HepG2 (cell line): ENCODE data around the gene STX1B. TPM values are rescaled to one million over a fixed set of nuclear protein-coding genes. Genes with fewer than 3 reads are reported as not detected.

Source experiments
- DPF2 ChIP-seq: sonication (generic); formaldehyde crosslinking; IDR thresholded peaks from 2 replicates; pipeline ENCODE4 v1.4.0; 2020; ENCODE audit warnings: mild to moderate bottlenecking, low read depth, missing genetic modification reagents, borderline replicate concordance
- FOXO4 ChIP-seq: sonication (generic); formaldehyde crosslinking; conservative IDR thresholded peaks from 2 replicates; pipeline ENCODE4 v1.8.1; 2023; ENCODE audit warnings: missing genetic modification reagents
- NFKB2 ChIP-seq: sonication (generic); formaldehyde crosslinking; IDR thresholded peaks from 2 replicates; pipeline ENCODE4 v1.4.0; 2020; ENCODE audit warnings: missing genetic modification reagents, borderline replicate concordance
- REL ChIP-seq: sonication (generic); formaldehyde crosslinking; conservative IDR thresholded peaks from 2 replicates; pipeline ENCODE4 v1.8.0; 2022; ENCODE audit warnings: mild to moderate bottlenecking, missing genetic modification reagents, moderate library complexity
- REST ChIP-seq, 2 experiments: IDR thresholded peaks; 2 replicates each; pipeline ENCODE4 v1.6.1; 2011 to 2012; ENCODE audit warnings: low read length in 2 of 2, borderline replicate concordance in 1 of 2, low read depth in 1 of 2, mild to moderate bottlenecking in 1 of 2, moderate library complexity in 1 of 2
- STAT6 ChIP-seq: sonication (generic); formaldehyde crosslinking; IDR thresholded peaks from 2 replicates; pipeline ENCODE4 v1.4.0; 2020; ENCODE audit warnings: missing genetic modification reagents, mild to moderate bottlenecking, borderline replicate concordance
- TEAD2 ChIP-seq: sonication (generic); formaldehyde crosslinking; IDR thresholded peaks from 2 replicates; pipeline ENCODE4 v1.9.0; 2021; ENCODE audit warnings: missing genetic modification reagents
- YEATS2 ChIP-seq: sonication (generic); formaldehyde crosslinking; IDR thresholded peaks from 2 replicates; pipeline ENCODE4 v1.4.0; 2020; ENCODE audit warnings: missing genetic modification reagents, borderline replicate concordance
- ZMAT5 ChIP-seq: sonication (generic); formaldehyde crosslinking; IDR thresholded peaks from 2 replicates; pipeline ENCODE4 v1.5.0; 2020; ENCODE audit warnings: mild to moderate bottlenecking, low read depth, missing genetic modification reagents, borderline replicate concordance
- ZNF616 ChIP-seq: sonication (generic); formaldehyde crosslinking; IDR thresholded peaks from 2 replicates; pipeline ENCODE4 v1.5.0; 2020; ENCODE audit warnings: low read depth, mild to moderate bottlenecking, missing genetic modification reagents
- polyA plus RNA-seq, 8 experiments: library from polyadenylated mRNA; depleted of rRNA in 3 of 8; stranded (reverse) in 7 of 8; unstranded in 1 of 8; fragments of >200 nt; fragmentation: Illumina TruSeq in 4 of 8; extraction: Trizol in 4 of 8; gene quantifications; 2 replicates each; pipeline versions ENCODE4 v1.2.1 to v1.2.3, GENCODE V29; 2011 to 2016; ENCODE audit warnings: low read depth in 4 of 8, missing spikeins in 1 of 8, mixed read lengths in 1 of 8; ENCODE audit not compliant: insufficient read depth in 1 of 8
- total RNA-seq, 5 experiments: library from RNA; depleted of rRNA; stranded (reverse); fragments of >200 nt; fragmentation: Illumina TruSeq; extraction: Trizol; gene quantifications; 2 replicates each; pipeline ENCODE4 v1.2.3, GENCODE V29; 2016; ENCODE audit warnings: low read depth in 1 of 5
- TF ChIP-seq, protein P1 (sequence below): sonication (generic); formaldehyde crosslinking; IDR thresholded peaks from 2 replicates; pipeline ENCODE4 v1.4.0; 2020; ENCODE audit warnings: missing genetic modification reagents
- TF ChIP-seq, protein P2 (sequence below): sonication (generic); formaldehyde crosslinking; IDR thresholded peaks from 2 replicates; pipeline ENCODE4 v1.4.0; 2020; ENCODE audit warnings: low read depth, mild to moderate bottlenecking, missing genetic modification reagents
- TF ChIP-seq, protein P3 (sequence below), 2 experiments: sonication (generic) in 1 of 2; formaldehyde crosslinking in 1 of 2; IDR thresholded peaks; 2 replicates each; pipeline versions ENCODE4 v1.4.0 to v1.6.1; 2018 to 2020; ENCODE audit warnings: missing genetic modification reagents in 2 of 2, borderline replicate concordance in 1 of 2, low read depth in 1 of 2, mild to moderate bottlenecking in 1 of 2, missing biosample characterization in 1 of 2

Gene STX1B
- total and polyA plus RNA-seq, 2 of the 13 experiments (the other 11 are each of a cell fraction or from before 2014, with no cell fraction given), result 2.1 to 3.0 TPM

DNA sequence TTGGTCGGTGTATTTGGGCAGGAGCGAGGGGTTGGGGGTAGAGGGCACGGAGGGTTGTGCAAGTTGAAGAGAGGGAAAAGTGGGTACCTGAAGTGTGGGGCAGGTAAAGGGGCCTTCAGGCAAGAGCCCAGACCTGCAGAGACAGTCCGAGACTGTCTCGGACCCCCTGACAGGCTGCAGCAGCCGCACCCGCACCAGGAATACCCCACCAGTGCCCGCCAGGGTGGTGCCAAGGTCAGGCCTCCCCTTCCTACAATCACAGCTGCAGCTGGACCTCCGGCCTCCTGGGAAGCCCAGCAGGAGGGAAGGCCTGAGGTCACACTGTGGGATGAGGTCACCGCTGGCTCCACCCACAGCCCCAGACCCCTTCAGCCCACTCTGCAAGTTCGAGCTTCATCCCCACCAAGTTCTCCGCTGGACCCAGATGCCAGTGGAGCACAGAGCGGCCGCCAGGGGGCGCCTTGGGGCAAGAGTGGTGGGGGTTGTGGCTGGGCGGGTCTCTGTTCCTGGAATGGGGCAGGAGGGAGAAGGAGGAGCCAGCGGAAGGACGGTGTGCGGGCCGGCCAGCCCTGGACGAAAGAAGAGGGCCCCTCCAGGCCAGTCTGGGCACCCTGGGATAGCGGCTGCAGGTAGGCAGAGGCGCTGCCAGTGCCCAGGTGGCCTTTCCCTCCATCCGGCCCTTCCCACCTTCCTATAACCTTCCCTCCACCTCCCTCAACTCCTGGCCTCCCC is 25.6 kb downstream of the STX1B start, which contains the start of gene HSD3B7 (continued):
- TF ChIP-seq STAT6 (CRISPR knock-in tag), result 0 out of 2 replicates have a peak, but pooled peaks have one; percentile 63
- TF ChIP-seq FOXO4, result no peak
- no peak for TF ChIP-seq TEAD2 (CRISPR knock-in tag)
- TF ChIP-seq ZNF616, result no peak
- peak; percentile 74 for TF ChIP-seq YEATS2 (CRISPR knock-in tag)
- TF ChIP-seq, protein P1, sequence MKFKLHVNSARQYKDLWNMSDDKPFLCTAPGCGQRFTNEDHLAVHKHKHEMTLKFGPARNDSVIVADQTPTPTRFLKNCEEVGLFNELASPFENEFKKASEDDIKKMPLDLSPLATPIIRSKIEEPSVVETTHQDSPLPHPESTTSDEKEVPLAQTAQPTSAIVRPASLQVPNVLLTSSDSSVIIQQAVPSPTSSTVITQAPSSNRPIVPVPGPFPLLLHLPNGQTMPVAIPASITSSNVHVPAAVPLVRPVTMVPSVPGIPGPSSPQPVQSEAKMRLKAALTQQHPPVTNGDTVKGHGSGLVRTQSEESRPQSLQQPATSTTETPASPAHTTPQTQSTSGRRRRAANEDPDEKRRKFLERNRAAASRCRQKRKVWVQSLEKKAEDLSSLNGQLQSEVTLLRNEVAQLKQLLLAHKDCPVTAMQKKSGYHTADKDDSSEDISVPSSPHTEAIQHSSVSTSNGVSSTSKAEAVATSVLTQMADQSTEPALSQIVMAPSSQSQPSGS (CRISPR knock-in tag), result 0 out of 2 replicates have a peak, but pooled peaks have one; percentile 29
- TF ChIP-seq, protein P2, sequence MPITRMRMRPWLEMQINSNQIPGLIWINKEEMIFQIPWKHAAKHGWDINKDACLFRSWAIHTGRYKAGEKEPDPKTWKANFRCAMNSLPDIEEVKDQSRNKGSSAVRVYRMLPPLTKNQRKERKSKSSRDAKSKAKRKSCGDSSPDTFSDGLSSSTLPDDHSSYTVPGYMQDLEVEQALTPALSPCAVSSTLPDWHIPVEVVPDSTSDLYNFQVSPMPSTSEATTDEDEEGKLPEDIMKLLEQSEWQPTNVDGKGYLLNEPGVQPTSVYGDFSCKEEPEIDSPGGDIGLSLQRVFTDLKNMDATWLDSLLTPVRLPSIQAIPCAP (CRISPR knock-in tag), result 0 out of 2 replicates have a peak, but pooled peaks have one; percentile 29
- TF ChIP-seq, protein P3, sequence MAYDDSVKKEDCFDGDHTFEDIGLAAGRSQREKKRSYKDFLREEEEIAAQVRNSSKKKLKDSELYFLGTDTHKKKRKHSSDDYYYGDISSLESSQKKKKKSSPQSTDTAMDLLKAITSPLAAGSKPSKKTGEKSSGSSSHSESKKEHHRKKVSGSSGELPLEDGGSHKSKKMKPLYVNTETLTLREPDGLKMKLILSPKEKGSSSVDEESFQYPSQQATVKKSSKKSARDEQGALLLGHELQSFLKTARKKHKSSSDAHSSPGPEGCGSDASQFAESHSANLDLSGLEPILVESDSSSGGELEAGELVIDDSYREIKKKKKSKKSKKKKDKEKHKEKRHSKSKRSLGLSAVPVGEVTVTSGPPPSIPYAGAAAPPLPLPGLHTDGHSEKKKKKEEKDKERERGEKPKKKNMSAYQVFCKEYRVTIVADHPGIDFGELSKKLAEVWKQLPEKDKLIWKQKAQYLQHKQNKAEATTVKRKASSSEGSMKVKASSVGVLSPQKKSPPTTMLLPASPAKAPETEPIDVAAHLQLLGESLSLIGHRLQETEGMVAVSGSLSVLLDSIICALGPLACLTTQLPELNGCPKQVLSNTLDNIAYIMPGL (CRISPR knock-in tag; IDR thresholded peaks at IDR 0.05; ENCODE audit: borderline replicate concordance in 1 of 2, low read depth in 1 of 2), result peak in 1 of 2 experiments; percentile 92; a peak in 1 of 4 replicates
- no peak for TF ChIP-seq ZMAT5 (CRISPR knock-in tag)
- TF ChIP-seq REST (IDR thresholded peaks at IDR 0.05; ENCODE audit: borderline replicate concordance in 1 of 2, low read depth in 1 of 2, low read length in 2 of 2), result no peak
- TF ChIP-seq DPF2 (CRISPR knock-in tag), result no peak
- 0 out of 2 replicates have a peak, but pooled peaks have one; percentile 18 for TF ChIP-seq REL (CRISPR knock-in tag)
- peak; percentile 35; the same call in 1 of the 2 replicates for TF ChIP-seq NFKB2 (CRISPR knock-in tag)
